ENCODE data around the gene APBB2.

DNA sequence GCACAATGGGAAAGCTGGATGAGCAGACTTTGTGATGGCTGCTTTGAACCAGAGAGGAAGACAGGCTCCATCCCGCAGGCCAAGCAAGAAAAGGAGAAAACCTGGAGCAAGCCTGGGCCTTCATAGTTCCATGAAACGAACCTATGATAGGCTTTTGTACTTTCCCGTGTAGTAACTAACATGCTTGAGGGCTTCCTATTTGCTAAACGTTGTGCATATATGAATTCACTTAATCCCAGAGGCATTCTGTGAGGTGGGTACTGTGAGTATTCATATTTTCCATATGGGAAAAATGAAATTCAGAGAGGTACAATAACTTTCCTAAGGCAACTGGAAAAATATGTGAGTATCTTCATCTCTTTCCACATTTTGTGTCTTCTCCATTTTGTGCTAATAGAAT, 13.6 kb upstream of the APBB2 start:
- TF ChIP-seq RBBP5 (conservative IDR thresholded peaks at IDR 0.05) = no peak
- TF ChIP-seq ESRRA (IDR thresholded peaks at IDR 0.05; ENCODE audit: low read length) = no peak
- TF ChIP-seq RAD21 (IDR thresholded peaks at IDR 0.05; ENCODE audit: insufficient read depth, low read depth, low read length) = no peak
- TF ChIP-seq TCF12 (IDR thresholded peaks at IDR 0.05; ENCODE audit: low read depth, low read length) = no peak
- TF ChIP-seq MAX (IDR thresholded peaks at IDR 0.05; ENCODE audit: low read depth, low read length) = no peak
